HEK293T (cell line): ENCODE data around the gene DSN1.

Source experiments
- ARNT ChIP-seq: fragments of 450-650 bp; IDR thresholded peaks from 2 replicates; pipeline ENCODE4 v1.6.1; 2017; ENCODE audit warnings: mild to moderate bottlenecking
- BHLHE40 ChIP-seq: fragments of 450-650 bp; IDR thresholded peaks from 2 replicates; pipeline ENCODE4 v1.6.1; 2016; ENCODE audit warnings: mild to moderate bottlenecking, moderate library complexity, borderline replicate concordance
- ELF4 ChIP-seq: fragments of 450-650 bp; IDR thresholded peaks from 2 replicates; pipeline ENCODE4 v1.6.1; 2017; ENCODE audit warnings: antibody characterized with exemption
- FOXK2 ChIP-seq: fragments of 450-650 bp; IDR thresholded peaks from 2 replicates; pipeline ENCODE4 v1.6.1; 2016; ENCODE audit warnings: mild to moderate bottlenecking
- HDGF ChIP-seq: fragments of 450-650 bp; IDR thresholded peaks from 2 replicates; pipeline ENCODE4 v1.6.1; 2017; ENCODE audit warnings: antibody characterized with exemption, borderline replicate concordance
- NFRKB ChIP-seq: fragments of 450-650 bp; IDR thresholded peaks from 2 replicates; pipeline ENCODE4 v1.6.1; 2016; ENCODE audit warnings: mild to moderate bottlenecking, moderate library complexity
- SP1 ChIP-seq: fragments of 450-650 bp; IDR thresholded peaks from 2 replicates; pipeline ENCODE4 v1.6.1; 2017
- SUZ12 ChIP-seq: fragments of 450-650 bp; IDR thresholded peaks from 2 replicates; pipeline ENCODE4 v1.6.1; 2016; ENCODE audit warnings: mild to moderate bottlenecking
- TARDBP ChIP-seq: fragments of 450-650 bp; IDR thresholded peaks from 2 replicates; pipeline ENCODE4 v1.6.1; 2016

GRCh38 chr20:36756496-36756895 is 17.1 kb downstream of the DSN1 start:
- TF ChIP-seq SUZ12 = no peak
- no peak for TF ChIP-seq ELF4
- TF ChIP-seq NFRKB = no peak
- TF ChIP-seq SP1 = no peak
- no peak for TF ChIP-seq HDGF
- TF ChIP-seq FOXK2 = no peak
- TF ChIP-seq ARNT = no peak
- no peak for TF ChIP-seq BHLHE40
- TF ChIP-seq TARDBP = no peak
